HUES64 (cell line): ENCODE measurements around the gene SPANXN5.
"Not testable (repeated sequence)": the region's sequence is repeated elsewhere in the genome, so short reads cannot be mapped to it uniquely, and the experiment has no call there.

Experiments used
- H3K27ac ChIP-seq: 2 replicates; pipeline ENCODE4 v1.7.0; 2013; ENCODE audit warnings: low read depth, low read length, inconsistent platforms
- H3K27me3 ChIP-seq: 2 replicates; pipeline ENCODE4 v1.6.1; 2013; ENCODE audit warnings: mild to moderate bottlenecking, low read length; ENCODE audit not compliant: insufficient read depth
- H3K36me3 ChIP-seq: 2 replicates; pipeline ENCODE4 v1.6.1; 2013; ENCODE audit warnings: mild to moderate bottlenecking, low read length; ENCODE audit not compliant: insufficient read depth
- H3K4me1 ChIP-seq: 2 replicates; pipeline ENCODE4 v1.6.1; 2013; ENCODE audit warnings: mild to moderate bottlenecking, low read length, moderate library complexity; ENCODE audit not compliant: insufficient read depth
- H3K4me3 ChIP-seq: 2 replicates; pipeline ENCODE4 v1.5.1; 2013; ENCODE audit warnings: mild to moderate bottlenecking, low read length, moderate library complexity
- H3K9ac ChIP-seq: 2 replicates; pipeline ENCODE4 v1.6.1; 2013; ENCODE audit warnings: mild to moderate bottlenecking, low read depth, low read length
- H3K9me3 ChIP-seq: 2 replicates; pipeline ENCODE4 v1.6.1; 2013; ENCODE audit warnings: low read depth, low read length; ENCODE audit not compliant: insufficient read depth
- WGBS: fragments of 150-250, 120-280 bp; methylation state at CpG from one replicate; pipeline ENCODE4 v1.1.7; 2013; ENCODE audit warnings: missing lambda C conversion rate; 5-methylcytosine and 5-hydroxymethylcytosine counted together

SPANXN5 gene

DNA sequence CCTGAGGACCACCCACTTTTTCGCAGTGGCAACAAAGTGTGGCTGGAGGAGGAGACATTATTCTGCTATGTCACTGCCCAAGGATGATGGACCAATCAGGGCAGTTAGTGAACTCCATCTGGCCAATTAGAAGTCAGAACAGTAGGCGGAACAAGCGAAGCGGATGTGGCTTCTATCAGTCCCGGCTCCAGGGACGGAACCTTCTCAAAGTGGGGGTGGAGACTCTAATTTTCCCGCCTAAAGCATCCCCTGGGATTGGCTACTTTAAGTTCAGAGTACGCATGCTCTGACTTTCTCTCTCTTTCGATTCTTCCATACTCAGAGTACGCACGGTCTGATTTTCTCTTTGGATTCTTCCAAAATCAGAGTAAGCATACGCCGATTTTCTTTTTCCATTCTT, 46.3 kb downstream of the SPANXN5 start, which contains the start of gene SSX2B:
Gene SSX2B (plus strand): TSS at position 301 of the 400 bp plus-strand sequence. CDS start 1,429 bp downstream, outside the sequence.
- not testable (repeated sequence) for H3K36me3 ChIP-seq, H3K27ac ChIP-seq, H3K27me3 ChIP-seq, H3K4me1 ChIP-seq, H3K9me3 ChIP-seq, H3K4me3 ChIP-seq, H3K9ac ChIP-seq
- WGBS: no CpG with 5 or more reads among the region's 13 CpGs
